ENCODE measurements around the gene TBX4. TPM values are rescaled to one million over a fixed set of nuclear protein-coding genes. Genes with fewer than 3 reads are reported as not detected.

TBX4 gene
- total RNA-seq, 2 donors from 2014 or later = not detected

DNA sequence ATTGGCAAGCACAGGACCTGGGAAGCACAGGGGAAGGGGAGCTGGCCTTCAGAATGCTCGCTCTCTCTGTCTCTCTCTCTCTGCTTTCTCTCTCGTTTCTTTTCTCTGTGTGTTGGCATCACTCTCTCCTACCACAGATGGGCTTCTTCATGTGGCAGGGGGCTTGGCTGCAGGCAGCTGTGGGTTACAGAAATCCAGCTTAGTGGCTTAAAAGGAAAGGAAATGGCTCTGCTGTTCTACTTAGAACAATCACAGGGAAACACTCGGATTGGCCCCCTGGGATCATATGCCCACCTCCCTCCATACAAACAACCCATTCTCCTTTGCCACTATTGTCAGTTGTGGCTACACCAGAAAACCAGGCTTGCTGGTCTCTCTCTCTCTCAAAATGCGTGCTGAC, 32.2 kb upstream of the TBX4 start:
- Mint-ChIP-seq H3K27ac (no peak overlapping the region), H3K4me3 (no peak overlapping the region), H3K9me3 (no peaks in the 10 kb centered on the region), H3K36me3 (ENCODE audit: low read depth) (no peaks in the 10 kb centered on the region), H3K27me3 (ENCODE audit: insufficient read depth) (peaks cover 71% of the 10 kb centered on the region), H3K4me1 (no peaks in the 10 kb centered on the region)
- no peak overlapping the region for H3K4me3 ChIP-seq (ENCODE audit: low read length)
- H3K4me1 ChIP-seq (ENCODE audit: control insufficient read depth, insufficient read depth, low read length) = no peaks in the 10 kb centered on the region
- DNase-seq = no peak
- no peaks in the 10 kb centered on the region for H3K36me3 ChIP-seq (ENCODE audit: control insufficient read depth, insufficient read depth, low read length)
- 81 to 88% methylated on average over 3 to 4 of the region's 4 CpGs for WGBS, 2 experiments (ENCODE audit: insufficient coverage in 1 of 2, insufficient read length in 1 of 2)
- H3K27ac ChIP-seq (ENCODE audit: low read depth, low read length) = no peak overlapping the region
- no peaks in the 10 kb centered on the region for H3K9me3 ChIP-seq (ENCODE audit: control insufficient read depth, low read length)
- no peak overlapping the region for H3K9ac ChIP-seq (ENCODE audit: extremely low read depth, low read length, poor library complexity, severe bottlenecking)
- H3K27me3 ChIP-seq (ENCODE audit: control insufficient read depth, insufficient read depth, low read length, poor library complexity, severe bottlenecking) = peaks cover 56% of the 10 kb centered on the region
- TF ChIP-seq, protein P1, sequence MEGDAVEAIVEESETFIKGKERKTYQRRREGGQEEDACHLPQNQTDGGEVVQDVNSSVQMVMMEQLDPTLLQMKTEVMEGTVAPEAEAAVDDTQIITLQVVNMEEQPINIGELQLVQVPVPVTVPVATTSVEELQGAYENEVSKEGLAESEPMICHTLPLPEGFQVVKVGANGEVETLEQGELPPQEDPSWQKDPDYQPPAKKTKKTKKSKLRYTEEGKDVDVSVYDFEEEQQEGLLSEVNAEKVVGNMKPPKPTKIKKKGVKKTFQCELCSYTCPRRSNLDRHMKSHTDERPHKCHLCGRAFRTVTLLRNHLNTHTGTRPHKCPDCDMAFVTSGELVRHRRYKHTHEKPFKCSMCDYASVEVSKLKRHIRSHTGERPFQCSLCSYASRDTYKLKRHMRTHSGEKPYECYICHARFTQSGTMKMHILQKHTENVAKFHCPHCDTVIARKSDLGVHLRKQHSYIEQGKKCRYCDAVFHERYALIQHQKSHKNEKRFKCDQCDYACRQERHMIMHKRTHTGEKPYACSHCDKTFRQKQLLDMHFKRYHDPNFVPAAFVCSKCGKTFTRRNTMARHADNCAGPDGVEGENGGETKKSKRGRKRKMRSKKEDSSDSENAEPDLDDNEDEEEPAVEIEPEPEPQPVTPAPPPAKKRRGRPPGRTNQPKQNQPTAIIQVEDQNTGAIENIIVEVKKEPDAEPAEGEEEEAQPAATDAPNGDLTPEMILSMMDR (conservative IDR thresholded peaks at IDR 0.05) = no peak

DNA sequence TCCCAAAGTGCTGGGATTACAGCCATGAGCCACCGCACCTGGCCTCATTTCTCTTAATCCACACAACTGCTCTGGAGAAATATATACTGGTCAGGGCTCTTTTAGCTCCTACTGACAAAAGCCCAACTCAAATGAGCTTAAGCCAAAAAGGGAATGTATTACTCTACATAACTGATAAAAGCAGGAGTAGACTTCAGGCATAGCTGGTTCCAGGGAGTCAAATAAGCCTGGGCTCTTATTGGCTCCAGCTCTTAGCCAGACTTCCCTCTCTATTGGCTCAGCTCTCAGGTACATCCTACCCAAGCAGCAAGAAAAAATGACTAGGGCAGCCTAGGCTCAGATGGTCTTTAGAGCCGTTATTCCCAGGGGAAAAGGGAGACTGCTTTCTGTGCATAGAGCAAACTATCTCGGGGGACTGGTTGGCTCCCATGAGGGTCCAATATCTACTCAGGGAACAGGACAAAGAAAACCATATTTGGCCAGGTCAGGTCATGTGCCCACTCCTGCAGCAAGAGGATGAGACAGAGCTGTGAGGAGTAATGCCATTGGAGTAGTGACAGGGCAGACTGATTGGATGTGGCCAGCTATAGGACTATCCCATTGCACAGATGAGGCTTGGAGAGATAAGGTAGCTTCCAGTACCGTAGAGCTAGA, 31.4 kb upstream of the TBX4 start:
- TF ChIP-seq, protein P1 (conservative IDR thresholded peaks at IDR 0.05) = no peak
- H3K9ac ChIP-seq (ENCODE audit: extremely low read depth, low read length, poor library complexity, severe bottlenecking) = no peak overlapping the region
- 91 to 96% methylated on average over 3 to 4 of the region's 4 CpGs for WGBS, 2 experiments (ENCODE audit: insufficient coverage in 1 of 2, insufficient read length in 1 of 2)
- no peak overlapping the region for H3K4me3 ChIP-seq (ENCODE audit: low read length)
- H3K27me3 ChIP-seq (ENCODE audit: control insufficient read depth, insufficient read depth, low read length, poor library complexity, severe bottlenecking) = peaks cover 47% of the 10 kb centered on the region
- H3K9me3 Mint-ChIP-seq = no peaks in the 10 kb centered on the region
- no peaks in the 10 kb centered on the region for H3K36me3 Mint-ChIP-seq (ENCODE audit: low read depth)
- no peaks in the 10 kb centered on the region for H3K36me3 ChIP-seq (ENCODE audit: control insufficient read depth, insufficient read depth, low read length)
- no peak overlapping the region for H3K27ac ChIP-seq (ENCODE audit: low read depth, low read length)
- no peaks in the 10 kb centered on the region for H3K9me3 ChIP-seq (ENCODE audit: control insufficient read depth, low read length)
- no peak overlapping the region for H3K4me3 Mint-ChIP-seq
- H3K27me3 Mint-ChIP-seq (ENCODE audit: insufficient read depth) = peaks cover 63% of the 10 kb centered on the region
- H3K4me1 Mint-ChIP-seq = no peaks in the 10 kb centered on the region
- peak; percentile 23 for DNase-seq
- no peaks in the 10 kb centered on the region for H3K4me1 ChIP-seq (ENCODE audit: control insufficient read depth, insufficient read depth, low read length)
- no peak overlapping the region for H3K27ac Mint-ChIP-seq

DNA sequence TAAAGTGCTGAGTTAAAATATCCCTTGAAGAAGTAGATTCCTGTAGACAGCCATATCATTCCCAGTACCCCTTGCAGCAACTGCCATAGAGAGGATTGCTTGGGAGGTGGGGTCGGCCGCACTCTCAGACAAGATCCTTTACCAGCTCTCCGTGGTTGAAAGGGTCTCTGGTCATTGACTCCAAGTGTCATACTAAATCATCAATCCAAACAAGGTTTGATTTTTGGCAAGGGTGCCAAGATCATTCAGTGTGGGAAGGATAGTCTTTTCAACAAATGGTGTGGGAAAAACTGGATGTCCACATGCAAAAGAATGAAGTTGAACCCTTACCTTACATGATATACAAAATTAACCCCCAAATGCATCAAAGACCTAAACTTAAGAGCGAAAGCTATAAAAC, 30.8 kb upstream of the TBX4 start:
- H3K4me3 Mint-ChIP-seq = no peak overlapping the region
- TF ChIP-seq, protein P1 (conservative IDR thresholded peaks at IDR 0.05) = no peak
- no peak overlapping the region for H3K9ac ChIP-seq (ENCODE audit: extremely low read depth, low read length, poor library complexity, severe bottlenecking)
- no peak overlapping the region for H3K27ac ChIP-seq (ENCODE audit: low read depth, low read length)
- WGBS, 2 experiments (ENCODE audit: insufficient coverage in 1 of 2, insufficient read length in 1 of 2) = 96% methylated on average over 4 of the region's 4 CpGs; no CpG with 5 or more reads in 1 of the 2 experiments
- H3K9me3 Mint-ChIP-seq = no peaks in the 10 kb centered on the region
- no peaks in the 10 kb centered on the region for H3K36me3 Mint-ChIP-seq (ENCODE audit: low read depth)
- no peak overlapping the region for H3K4me3 ChIP-seq (ENCODE audit: low read length)
- no peak for DNase-seq
- H3K4me1 Mint-ChIP-seq = no peaks in the 10 kb centered on the region
- H3K27ac Mint-ChIP-seq = no peak overlapping the region
- H3K4me1 ChIP-seq (ENCODE audit: control insufficient read depth, insufficient read depth, low read length) = no peaks in the 10 kb centered on the region
- no peaks in the 10 kb centered on the region for H3K9me3 ChIP-seq (ENCODE audit: control insufficient read depth, low read length)
- H3K27me3 ChIP-seq (ENCODE audit: control insufficient read depth, insufficient read depth, low read length, poor library complexity, severe bottlenecking) = peaks cover 42% of the 10 kb centered on the region
- H3K36me3 ChIP-seq (ENCODE audit: control insufficient read depth, insufficient read depth, low read length) = no peaks in the 10 kb centered on the region
- peaks cover 59% of the 10 kb centered on the region for H3K27me3 Mint-ChIP-seq (ENCODE audit: insufficient read depth)

Data from endodermal cell (in vitro differentiated cells).